OCI-LY3 (cell line): ENCODE data around the gene CPLX1.

Source experiments
- CTCF ChIP-seq: fragments of 200-600, 300-600 bp; sonication (generic); IDR thresholded peaks from 2 replicates; pipeline ENCODE4 v1.5.1; 2014; ENCODE audit warnings: antibody characterized with exemption, low read length, low read depth
- EZH2phosphoT487 ChIP-seq: fragments of 200-600 bp; shearing (Covaris generic); IDR thresholded peaks from 2 replicates; pipeline ENCODE4 v1.6.1; 2018; ENCODE audit warnings: antibody characterized with exemption, mixed run types, low read depth

GRCh38 chr4:797066-797465, 28.9 kb downstream of the CPLX1 start:
- no peak for TF ChIP-seq CTCF
- TF ChIP-seq EZH2phosphoT487 = no peak
